GM12892 (cell line): Measurements from ENCODE around the gene TGFBR2.

Experiments used
- POLR2A ChIP-seq: IDR thresholded peaks from 2 replicates; pipeline ENCODE4 v1.6.1; 2011; ENCODE audit warnings: low read depth, low read length, control low read depth
- TAF1 ChIP-seq: IDR thresholded peaks from 2 replicates; pipeline ENCODE4 v1.6.1; 2011; ENCODE audit warnings: low read depth, mild to moderate bottlenecking, control low read depth, low read length, borderline replicate concordance

DNA sequence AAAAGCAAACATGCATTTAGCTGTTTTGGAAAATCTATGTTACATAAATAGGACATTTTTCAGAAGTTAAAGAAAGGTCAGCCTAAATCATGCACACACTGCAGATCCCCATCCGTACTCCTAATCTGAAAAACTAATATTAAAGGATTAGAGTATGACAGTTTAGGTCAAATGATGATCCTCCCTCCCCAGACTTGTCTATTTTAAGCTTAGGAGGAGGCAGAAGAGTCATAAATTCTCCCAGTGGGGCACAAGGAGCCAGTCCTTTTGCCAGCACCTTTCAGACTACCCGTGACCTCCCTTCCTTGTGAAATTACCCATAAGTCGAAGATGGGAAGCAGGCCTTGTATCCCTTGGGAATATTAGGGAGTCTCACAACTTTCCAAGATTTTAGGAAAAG, 78.0 kb downstream of the TGFBR2 start:
- TF ChIP-seq POLR2A (no peak), TAF1 (no peak)
